NCI-H128 (cell line): ENCODE measurements around the gene ANKRD31.

ENCODE experiments used
- DNase-seq: peaks from one replicate; lab custom pipeline; 2025; ENCODE audit not compliant: unreplicated experiment; lab: John Stamatoyannopoulos, UW

Gene ANKRD31

DNA sequence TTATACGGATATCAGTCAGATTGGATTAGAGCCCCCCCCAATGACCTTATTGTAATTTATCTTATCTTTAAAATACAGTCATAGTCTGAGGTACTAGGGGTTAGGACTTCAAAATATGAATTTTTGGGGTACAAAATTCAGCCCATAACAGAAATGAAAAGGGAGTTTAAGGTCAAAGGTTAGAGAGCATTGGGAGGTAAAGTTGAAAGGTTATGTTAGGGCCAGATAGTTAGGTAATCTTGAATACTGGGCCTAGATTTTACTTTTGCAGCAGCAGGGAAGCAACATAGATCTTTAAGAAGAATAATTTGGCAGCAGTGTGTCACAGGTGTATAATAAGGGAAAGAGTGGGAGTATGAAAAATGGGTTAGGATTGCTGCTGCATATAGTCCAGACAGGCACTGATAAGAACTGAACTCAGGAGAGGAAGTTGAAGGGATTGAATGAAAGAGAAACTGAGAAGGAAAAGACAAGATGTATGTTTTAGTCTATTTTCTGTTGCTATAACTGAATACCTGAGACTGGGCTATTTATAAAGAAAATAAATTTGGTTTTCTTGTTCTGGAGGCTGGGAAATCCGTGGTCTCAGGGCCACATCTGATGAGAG is 173.7 kb downstream of the ANKRD31 start:
- no peak for DNase-seq

DNA sequence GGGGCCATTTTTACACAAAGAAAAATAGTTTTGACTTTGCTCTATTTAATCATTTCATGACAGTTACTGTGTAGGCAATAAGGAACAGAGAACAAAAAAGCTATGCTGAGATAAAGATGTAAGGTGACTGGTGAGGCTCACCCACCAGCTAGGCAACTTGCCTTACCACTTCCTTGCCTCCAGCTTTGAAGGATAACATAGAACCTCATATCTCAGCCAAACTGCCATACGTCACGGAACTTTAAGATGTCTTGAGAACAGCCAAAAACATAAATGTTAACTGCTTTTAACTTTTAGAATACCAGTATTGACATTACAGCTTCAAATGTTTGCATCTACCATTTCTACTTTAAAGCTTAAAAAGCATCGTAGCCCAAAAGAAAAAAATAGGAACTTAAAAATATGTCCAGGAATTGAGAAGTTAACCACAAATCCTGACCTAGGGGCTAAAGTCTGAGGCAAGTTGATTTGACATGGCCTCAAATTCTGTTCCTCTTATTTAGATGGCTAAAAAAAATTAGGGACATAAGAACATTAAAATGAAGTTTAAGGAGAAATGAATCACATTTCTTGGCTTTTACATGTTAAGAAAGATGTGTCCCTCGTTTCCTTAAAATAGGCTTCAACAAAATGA is 176.6 kb downstream of the ANKRD31 start:
- no peak for DNase-seq

DNA sequence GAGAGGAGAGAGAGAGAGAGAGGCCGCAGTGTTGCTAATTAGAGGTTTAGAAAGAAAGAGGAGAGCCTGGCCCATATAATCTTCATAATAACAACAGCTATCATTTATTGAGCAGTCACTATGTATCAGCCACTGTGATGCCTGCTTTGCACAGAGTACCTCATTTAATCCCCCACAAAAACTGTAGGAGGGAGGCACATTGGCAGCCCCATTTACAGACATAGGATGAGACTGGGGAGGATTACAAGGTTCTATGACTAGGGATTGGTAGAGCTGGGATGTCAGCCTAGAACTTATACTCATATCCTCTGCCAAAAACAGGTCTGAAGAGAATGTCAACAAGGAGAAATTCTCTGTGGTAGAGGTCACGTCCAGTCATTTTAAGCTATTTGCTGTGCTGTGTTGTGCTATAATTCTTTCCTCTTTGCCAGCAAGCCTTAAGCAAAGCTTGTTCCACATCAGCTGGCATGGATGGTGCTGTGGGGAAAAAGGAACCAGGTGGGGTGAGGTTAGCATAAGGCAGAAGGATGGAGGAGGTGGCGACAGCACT is 177.6 kb downstream of the ANKRD31 start:
- no peak for DNase-seq

DNA sequence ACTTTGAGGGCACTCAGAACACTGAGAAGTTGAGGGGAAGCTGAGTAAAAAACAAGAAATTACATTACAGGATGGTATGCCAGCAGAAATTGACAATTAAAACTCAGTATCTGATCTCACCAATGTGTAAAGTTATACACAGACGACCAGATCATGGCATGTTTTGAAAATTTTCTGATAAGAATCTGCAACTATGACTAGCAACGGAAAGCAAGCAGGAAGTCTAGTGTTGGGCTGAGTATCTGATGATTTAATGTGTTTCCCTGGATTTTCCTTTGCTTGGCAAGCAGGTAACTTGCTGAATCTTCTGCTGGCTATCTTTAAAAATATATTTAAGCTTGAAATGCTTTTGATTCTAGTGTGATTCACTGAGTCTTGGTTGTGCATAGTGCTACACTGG is 179.1 kb downstream of the ANKRD31 start:
- no peak for DNase-seq

DNA sequence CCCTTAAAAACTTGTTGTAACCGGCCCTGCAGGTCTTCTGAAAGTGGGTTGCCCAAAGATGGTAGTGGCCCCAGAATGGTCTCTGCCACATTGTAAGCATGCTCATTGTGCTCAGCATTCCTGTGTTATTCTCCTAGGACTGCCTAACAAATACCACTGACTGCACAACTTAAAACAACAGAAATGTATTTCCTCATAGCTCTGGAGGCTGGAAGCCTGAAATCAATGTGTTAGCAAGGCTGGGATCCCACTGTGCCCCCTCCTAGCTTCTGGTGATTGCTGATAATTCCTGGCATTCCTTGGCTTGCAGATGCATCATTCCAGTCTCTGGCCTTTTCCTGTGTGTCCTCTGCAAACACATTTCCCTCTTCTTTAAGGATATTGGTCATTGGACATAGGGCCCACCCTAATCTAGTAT is 180.9 kb downstream of the ANKRD31 start:
- no peak for DNase-seq

DNA sequence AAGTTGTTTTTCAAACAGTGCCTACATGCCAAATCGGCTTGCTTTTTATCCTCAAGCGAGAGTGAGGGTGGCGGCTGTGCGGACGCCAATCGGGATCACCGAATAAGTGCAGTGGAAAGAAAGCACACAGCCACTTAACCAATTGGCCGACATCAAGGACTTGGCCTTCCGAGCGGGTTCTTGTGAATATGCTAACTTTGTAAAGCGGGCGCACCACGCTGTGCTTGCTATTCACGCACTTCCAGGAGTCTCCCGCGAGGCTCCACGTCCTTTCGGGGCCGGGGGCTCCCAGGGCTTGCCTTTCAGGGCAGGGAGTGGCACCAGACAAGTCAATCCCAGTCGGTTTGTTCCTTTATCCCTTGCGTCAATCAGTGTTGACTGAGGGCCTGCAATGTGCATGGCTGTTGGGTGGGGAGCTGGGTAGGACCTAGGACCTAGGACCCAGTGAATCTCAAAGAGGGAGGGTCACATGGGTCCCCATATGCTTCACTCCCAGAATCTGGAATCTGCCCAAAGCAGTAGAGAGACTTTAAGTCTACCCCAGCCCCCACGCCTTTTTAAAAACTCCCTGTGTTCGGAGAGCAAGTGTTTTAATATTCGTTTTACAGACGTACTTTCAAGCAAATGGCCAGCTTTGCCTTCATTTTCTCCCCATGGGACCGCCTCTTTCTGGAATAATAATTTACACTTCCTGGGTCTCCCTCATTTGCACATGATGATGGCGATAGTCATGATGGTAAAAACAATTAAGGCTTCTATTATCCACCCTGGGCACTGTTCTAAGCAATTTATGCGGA is 182.3 kb downstream of the ANKRD31 start:
- DNase-seq: no peak

DNA sequence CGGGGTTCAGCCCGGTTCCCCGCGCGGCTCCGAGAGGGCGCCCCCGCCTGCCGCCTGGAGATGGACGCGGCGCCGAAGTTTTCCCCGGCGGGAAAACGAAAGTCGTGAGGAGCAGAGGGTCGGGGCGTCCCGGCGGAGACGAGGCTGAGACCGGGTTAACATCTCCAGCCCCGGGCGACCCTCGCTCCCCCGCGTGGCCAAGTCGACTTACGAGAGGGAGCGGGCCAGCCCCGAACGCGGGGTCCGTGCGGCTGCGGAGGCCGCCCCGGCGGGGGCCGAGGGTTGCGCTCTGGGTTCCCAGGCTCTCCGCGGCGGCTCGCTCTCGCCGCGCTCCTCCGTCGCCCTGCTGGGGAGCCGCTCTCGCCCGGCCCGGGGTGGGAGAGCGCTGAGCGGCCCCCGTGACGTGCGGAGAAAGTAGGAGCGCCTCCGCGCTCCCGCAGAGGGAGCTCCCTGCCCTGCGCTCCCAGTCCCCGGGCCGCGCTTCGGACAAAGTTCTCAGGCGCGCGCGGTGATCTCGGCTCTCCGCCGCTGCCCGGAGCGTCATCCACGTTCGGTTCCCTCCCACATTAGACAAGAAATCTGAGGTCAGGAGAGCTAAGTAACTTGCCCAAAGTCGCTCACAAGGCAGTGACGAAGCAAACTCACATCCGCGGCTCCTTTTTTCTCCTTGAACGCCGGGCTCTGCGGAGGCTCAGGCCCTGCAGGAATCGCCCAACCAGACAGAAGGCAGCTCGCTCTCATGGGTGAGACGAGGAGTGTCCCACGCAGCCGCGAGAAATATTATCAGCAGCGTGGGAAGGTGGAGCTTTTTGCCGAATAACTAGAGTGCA is 183.2 kb downstream of the ANKRD31 start:
- DNase-seq: no peak

DNA sequence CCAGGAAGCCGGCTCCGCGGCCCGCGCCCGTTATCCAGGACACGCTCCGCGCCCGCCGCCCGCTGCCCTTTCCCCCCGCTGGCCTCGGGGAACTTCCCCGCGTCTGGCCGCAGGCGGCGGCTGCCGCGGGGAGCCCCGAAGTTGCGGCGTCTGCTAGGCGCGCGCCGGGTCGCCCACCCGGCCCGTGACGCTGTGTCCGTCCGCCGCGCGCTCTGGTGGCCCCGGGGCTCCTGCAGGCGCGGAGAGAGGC is 183.7 kb downstream of the ANKRD31 start:
- DNase-seq: no peak

DNA sequence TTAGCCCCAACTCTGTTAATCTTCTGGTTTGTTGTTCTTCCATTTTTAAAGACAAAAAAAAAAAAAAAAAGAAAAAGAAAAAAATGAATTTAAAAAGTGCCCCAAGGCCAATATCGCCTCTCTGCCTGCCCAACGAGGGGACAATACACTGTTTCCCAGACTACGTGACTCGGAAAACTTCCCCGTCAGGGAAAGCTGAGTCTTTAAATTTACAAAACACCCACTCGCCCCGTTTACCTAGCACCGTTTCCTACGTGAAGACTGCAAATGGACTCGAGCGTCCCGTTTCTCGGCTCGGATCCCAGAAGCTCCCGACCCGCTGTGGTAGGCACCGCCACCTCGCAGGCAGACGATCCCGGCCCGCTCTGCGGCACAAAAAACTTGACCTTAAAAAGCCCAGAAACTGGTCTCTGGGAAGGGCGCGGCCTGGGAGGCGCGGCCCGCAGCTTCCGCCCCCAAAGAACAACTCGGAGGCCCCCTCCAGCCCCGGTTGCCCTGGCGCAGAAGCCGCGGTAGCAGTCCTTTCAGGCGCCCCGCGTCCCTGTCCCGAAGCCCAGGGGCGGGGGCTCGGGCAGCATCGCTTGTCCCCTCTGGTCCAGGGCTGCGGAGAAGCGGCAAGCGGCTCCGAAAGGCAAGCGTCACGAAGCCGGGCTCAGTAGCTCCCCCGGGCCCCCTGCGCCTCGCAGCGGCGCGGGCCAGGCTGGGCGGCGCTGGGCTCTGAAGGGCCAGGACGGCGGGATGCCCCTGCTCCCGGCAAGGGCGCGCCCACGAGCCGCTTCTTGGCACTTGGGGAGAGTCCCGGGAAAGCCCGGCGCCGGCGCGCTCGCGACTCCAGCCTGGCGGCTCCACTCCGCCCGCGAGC is 184.3 kb downstream of the ANKRD31 start, which contains the start of gene GCNT4:
TSS of gene GCNT4 (minus strand) at position 367 of the 862 bp plus-strand sequence. CDS start 22,521 bp downstream, outside the sequence.
- DNase-seq: no peak

DNA sequence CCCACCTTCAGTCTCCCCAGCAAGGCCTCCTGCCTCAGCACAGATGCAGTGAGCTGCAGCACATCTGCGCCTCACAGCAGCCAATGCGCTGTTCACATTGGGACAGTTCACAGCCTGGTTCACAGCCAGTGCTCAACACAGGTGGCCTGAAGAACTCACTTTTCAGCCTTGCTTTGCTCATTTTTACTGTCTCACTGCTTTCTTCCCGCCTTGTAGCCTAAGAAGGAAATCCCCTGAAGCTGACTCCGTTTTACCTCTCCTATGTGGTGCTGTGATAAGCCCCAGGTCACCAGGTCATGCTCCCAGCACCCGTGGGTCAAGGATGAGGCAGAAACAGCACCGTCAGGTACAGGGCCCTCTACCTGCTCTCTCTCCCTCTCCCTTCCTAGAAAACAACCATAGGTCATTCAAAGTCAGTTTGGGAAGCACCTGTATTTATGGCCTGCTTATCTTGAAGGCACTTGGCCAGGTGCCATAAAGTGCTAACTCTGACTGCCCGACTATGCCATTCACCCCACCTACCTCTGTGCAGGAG is 185.4 kb downstream of the ANKRD31 start:
- DNase-seq: no peak

DNA sequence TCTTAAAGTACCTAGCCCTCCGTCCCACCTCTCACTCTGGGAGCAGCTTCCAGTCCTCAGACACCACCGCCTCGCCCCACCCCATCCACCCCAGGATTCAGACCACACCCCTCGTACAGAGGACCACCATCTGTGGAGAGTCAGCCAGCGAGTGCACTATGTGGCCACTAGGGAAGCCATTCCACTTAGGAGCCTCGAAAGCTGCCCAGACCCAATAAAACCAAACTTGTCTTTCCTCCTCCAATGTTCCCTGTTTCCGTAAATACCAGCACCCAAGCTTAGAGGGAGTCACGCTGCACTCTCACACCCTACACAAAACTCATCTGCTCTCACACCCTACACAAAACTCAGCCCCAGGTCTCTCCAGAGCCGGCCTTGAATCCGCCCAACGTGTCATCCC is 186.3 kb downstream of the ANKRD31 start:
- no peak for DNase-seq

DNA sequence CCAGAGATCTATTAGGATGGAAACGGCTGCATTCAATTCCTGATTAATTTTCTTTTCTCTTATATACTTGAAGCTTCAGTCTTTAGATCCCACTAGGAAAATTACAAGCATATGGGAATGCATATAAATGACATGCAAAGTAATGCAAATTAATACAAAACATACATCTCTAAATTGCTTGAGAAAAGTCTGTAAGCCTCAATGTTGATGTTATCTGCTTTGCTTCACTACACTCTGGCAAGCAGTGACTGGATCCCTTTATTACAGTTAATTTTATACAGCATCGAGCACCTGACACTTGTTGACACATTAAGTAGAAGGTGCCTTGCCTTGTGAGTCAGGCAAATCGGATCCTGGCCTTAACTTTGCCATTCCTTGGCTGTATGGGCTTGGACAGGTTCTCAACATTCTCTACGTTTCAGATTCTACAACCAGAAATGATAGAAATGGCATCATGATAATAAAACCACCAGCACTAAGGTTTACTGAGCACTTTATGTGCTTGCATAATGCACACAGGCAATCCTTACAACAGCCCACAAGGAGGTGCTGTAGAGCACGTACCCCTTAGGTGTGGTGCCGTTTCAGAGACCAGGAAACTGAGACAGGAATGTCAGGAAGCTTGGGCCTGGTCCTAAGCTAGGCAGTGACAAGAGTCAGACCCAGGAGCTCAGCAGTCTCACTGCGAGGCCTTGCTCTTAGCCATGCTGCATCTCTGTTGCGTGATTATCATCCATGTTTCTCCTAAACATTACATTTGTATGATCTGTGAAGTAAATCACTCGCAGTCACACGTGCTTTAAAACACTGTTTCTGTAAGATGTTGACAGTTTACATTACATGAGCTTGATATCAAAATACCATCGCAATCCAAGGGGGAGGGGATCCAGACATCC is 187.0 kb downstream of the ANKRD31 start:
- DNase-seq: no peak

DNA sequence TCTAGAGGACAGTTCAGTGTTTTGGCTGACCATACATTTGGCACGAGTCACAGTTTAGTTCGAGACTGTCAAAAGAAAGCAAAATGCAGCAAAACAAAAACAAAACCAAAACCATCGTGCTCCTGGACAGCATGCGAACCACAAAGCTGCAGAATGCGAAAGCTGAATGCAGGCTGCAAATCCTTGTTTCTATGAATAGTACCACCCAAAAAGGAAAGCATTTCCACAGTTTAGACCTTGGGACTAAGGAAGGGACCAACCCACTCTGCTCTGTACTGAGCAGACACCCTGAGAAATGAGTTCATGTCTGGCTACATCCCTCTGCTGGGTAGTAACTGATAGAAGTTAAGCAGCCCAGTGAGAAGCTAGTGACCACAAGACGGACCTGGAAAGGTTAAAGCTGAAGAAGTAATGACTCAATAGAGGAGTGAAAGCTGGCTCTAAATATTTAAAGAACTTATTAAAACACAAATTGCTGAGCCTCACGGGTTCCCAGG is 188.2 kb downstream of the ANKRD31 start:
- no peak for DNase-seq

DNA sequence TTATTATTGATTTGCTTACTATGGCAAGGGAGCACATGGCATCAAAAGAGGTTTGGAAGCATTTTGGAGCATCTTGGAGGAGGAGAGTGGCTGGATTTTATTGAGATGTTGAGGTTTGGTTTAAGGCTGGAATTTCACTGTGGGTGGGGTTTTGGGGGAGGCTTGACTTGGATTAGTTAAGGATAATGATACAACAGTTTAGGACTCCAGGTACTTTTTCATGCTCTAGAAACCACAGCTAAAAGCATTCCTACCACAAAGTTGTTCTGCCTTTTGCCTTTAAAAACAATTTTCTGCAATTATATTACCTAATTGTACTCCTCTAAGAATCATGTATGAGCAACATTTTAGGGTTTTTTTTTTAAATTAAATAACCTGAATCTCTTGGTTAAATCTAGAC is 189.3 kb downstream of the ANKRD31 start:
- no peak for DNase-seq

DNA sequence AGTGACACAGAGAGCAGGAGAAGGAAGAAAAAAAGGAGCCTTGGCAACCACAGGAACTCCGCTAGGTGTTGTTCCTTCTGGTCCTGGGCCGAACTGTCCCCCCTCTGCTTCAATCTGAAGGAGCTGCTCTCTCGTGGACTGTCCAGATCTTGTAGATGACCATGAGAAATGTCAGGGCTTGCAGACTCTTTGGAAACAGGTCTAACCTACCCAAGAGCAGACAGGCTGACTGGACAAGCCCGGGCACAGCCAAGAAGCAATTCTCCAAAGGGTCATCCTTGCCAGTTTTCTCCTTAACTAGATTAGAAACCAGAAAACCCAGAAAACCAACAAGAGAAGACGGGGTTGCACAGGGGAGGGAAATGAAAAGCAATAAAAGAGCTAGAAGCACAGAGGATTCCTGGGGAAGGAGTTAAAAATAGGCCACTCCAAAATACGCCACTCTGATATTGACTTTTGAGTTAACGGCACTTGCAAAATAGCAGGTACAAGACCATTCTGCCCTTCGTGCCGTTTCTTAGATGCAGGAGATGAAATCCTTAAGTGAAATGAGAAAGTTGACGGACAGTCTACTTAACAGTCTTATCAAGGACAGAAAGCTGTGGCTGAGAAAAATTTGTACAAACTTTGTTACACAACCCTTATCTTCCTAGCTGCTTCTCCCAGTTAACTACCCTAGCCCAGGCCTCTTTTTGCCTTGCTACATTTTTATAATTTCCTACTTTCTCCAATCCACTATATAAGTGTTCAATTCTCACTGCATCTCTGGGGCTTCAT is 190.1 kb downstream of the ANKRD31 start:
- no peak for DNase-seq

DNA sequence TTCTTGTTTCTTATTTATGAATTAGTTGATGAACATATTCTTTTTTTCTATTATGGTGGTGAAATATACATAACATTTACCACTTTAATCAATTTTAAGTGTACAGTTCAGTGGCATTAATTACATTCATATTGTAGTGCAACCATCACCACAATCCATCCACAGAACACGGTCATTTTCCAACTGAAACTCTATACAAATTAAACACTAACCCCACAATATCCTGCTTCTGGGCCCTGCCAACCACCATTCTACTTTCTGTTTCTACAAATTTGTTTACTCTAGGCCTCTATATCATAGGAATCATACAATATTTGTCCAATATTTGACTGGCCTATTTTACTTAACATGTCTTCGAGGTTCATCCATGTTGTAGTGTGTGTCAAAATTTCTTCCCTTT is 191.6 kb downstream of the ANKRD31 start:
- DNase-seq: no peak

DNA sequence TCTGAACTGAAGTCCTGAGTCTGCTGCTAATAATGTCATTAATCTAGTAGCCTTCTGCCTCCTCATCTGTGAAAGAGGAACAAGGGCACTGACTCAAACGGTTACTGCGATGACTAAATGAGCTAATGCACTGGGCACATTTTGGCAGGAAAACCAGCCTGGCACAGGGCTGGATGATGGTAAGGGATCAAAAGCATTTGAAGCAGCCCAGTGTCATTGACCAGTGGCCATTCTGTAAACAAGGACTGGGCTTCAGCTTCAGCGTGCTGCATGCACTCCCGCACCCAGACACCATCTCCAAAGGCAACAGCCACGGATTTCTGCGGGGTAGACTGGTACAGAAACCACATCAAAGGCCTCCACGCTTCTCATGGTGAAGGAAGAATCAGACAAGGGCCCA is 192.3 kb downstream of the ANKRD31 start:
- DNase-seq: no peak

DNA sequence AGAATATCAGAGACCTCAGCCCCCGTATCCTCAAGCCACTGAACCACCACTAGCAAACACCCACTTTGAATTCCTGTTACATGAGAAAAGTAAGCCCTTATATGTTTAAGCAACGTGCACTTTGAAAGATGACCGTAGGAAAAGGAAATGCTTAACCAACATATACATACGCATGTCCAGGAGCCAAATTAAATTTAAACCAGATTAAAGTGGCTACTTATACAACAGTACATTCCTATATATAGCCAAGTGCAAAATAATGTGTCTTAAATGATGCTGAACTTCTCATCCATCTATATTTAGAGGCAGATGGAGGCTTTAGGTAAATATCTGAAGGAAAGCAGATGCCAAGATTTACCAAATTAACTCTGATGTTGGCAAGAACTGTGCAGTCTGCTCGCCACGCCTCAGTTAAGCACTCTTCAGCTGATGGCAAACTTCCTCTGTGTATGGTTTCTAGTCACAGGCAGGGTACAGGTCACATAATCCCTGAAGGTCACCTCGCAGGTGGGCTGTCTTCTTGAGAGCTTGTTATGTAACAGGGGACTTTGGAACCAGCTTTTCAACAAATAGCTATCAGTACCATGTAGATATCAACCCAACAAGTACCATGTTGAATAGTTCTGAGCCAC is 192.9 kb downstream of the ANKRD31 start:
- no peak for DNase-seq
